ENCODE data around the gene RYR2. TPM values are rescaled to one million over a fixed set of nuclear protein-coding genes. Genes with fewer than 3 reads are reported as not detected.

RYR2 gene
- total and polyA plus RNA-seq, 2 donors (not counting 1 experiment from before 2014, with no cell fraction given), result not detected

- no peak overlapping the region for H2AFZ ChIP-seq (ENCODE audit: insufficient read depth, low read depth, low read length, poor library complexity, severe bottlenecking)
- H4K20me1 ChIP-seq (ENCODE audit: control insufficient read depth, insufficient read depth, low read length, poor library complexity, severe bottlenecking), result no peaks in the 10 kb centered on the region
- no peak for TF ChIP-seq CTCF (IDR thresholded peaks at IDR 0.05)
- no peak for TF ChIP-seq EZH2 (IDR thresholded peaks at IDR 0.05; ENCODE audit: borderline replicate concordance, insufficient read depth, low read depth, low read length, poor library complexity, severe bottlenecking)
- H3K4me3 ChIP-seq (ENCODE audit: control extremely low read depth in 1 of 5, extremely low read depth in 1 of 5, insufficient read depth in 1 of 5, low read depth in 2 of 5, low read length in 4 of 5), result no peak overlapping the region
- H3K4me2 ChIP-seq (replicated peaks; ENCODE audit: low read depth, low read length, poor library complexity, severe bottlenecking), result no peak overlapping the region
- Mint-ChIP-seq H3K4me1 (peaks cover 11% of the 10 kb centered on the region), H3K27me3 (peaks cover 52% of the 10 kb centered on the region), H3K27ac (no peak overlapping the region), H3K9me3 (ENCODE audit: insufficient read depth) (no peaks in the 10 kb centered on the region), H3K4me3 (no peak overlapping the region)
- no peak overlapping the region for H3K27ac ChIP-seq (ENCODE audit: low read length in 2 of 2)
- DNase-seq, result no peak
- ChIA-PET POLR2A (no interaction called here), CTCF (no interaction called here)
- H3K9me3 ChIP-seq (ENCODE audit: control extremely low read depth in 1 of 3, control insufficient read depth in 2 of 3, insufficient read depth in 1 of 3, low read length in 2 of 3), result peaks cover 0 to 5% (median 2%) of the 10 kb centered on the region in 3 donors
- no peaks in the 10 kb centered on the region for H3K36me3 ChIP-seq (replicated peaks in 1 of 2; ENCODE audit: control extremely low read depth in 1 of 2, control insufficient read depth in 1 of 2, extremely low read depth in 1 of 2, insufficient read depth in 2 of 2, low read length in 1 of 2)
- no peak for ATAC-seq (ENCODE audit: low read depth)
- no peaks in the 10 kb centered on the region for H3K4me1 ChIP-seq (ENCODE audit: control insufficient read depth in 2 of 2, insufficient read depth in 2 of 2, low read length in 2 of 2)
- H3K9ac ChIP-seq (ENCODE audit: low read length), result no peak overlapping the region
- intact Hi-C loops (cut with micrococcal nuclease), result no loop called here
- WGBS (ENCODE audit: insufficient coverage), result 7% methylated on average over 50 of the region's 55 CpGs
- no peaks in the 10 kb centered on the region for H3K79me2 ChIP-seq (ENCODE audit: control insufficient read depth, insufficient read depth, low read length)
- peaks cover 0 to 33% (median 20%) of the 10 kb centered on the region in 4 experiments for H3K27me3 ChIP-seq (replicated peaks in 1 of 4; ENCODE audit: control extremely low read depth in 1 of 4, control insufficient read depth in 3 of 4, insufficient read depth in 4 of 4, low read length in 3 of 4)
These were observed 1.1 kb downstream of the RYR2 start for GRCh38 chr1:237042892-237043576.

- no peak overlapping the region for H3K9ac ChIP-seq (ENCODE audit: low read length)
- intact Hi-C loops (cut with micrococcal nuclease), result no loop called here
- H3K36me3 ChIP-seq (replicated peaks in 1 of 2; ENCODE audit: control extremely low read depth in 1 of 2, control insufficient read depth in 1 of 2, extremely low read depth in 1 of 2, insufficient read depth in 2 of 2, low read length in 1 of 2), result no peaks in the 10 kb centered on the region
- ChIA-PET POLR2A (no interaction called here), CTCF (no interaction called here)
- peaks cover 0 to 33% (median 20%) of the 10 kb centered on the region in 4 experiments for H3K27me3 ChIP-seq (replicated peaks in 1 of 4; ENCODE audit: control extremely low read depth in 1 of 4, control insufficient read depth in 3 of 4, insufficient read depth in 4 of 4, low read length in 3 of 4)
- H3K4me1 ChIP-seq (ENCODE audit: control insufficient read depth in 2 of 2, insufficient read depth in 2 of 2, low read length in 2 of 2), result no peaks in the 10 kb centered on the region
- Mint-ChIP-seq H3K4me1 (peaks cover 11% of the 10 kb centered on the region), H3K27me3 (peaks cover 44% of the 10 kb centered on the region), H3K9me3 (ENCODE audit: insufficient read depth) (no peaks in the 10 kb centered on the region), H3K4me3 (no peak overlapping the region), H3K27ac (no peak overlapping the region)
- no peak overlapping the region for H3K27ac ChIP-seq (ENCODE audit: low read length in 2 of 2)
- no peaks in the 10 kb centered on the region for H3K79me2 ChIP-seq (ENCODE audit: control insufficient read depth, insufficient read depth, low read length)
- TF ChIP-seq CTCF (IDR thresholded peaks at IDR 0.05), result no peak
- TF ChIP-seq EZH2 (IDR thresholded peaks at IDR 0.05; ENCODE audit: borderline replicate concordance, insufficient read depth, low read depth, low read length, poor library complexity, severe bottlenecking), result no peak
- H3K4me3 ChIP-seq (ENCODE audit: control extremely low read depth in 1 of 5, extremely low read depth in 1 of 5, insufficient read depth in 1 of 5, low read depth in 2 of 5, low read length in 4 of 5), result no peak overlapping the region
- H4K20me1 ChIP-seq (ENCODE audit: control insufficient read depth, insufficient read depth, low read length, poor library complexity, severe bottlenecking), result no peaks in the 10 kb centered on the region
- peaks cover 0 to 5% (median 2%) of the 10 kb centered on the region in 3 donors for H3K9me3 ChIP-seq (ENCODE audit: control extremely low read depth in 1 of 3, control insufficient read depth in 2 of 3, insufficient read depth in 1 of 3, low read length in 2 of 3)
- DNase-seq (no peak), ATAC-seq (ENCODE audit: low read depth) (no peak)
- WGBS (ENCODE audit: insufficient coverage), result 15% methylated on average over 8 of the region's 14 CpGs
- H3K4me2 ChIP-seq (replicated peaks; ENCODE audit: low read depth, low read length, poor library complexity, severe bottlenecking), result no peak overlapping the region
- H2AFZ ChIP-seq (ENCODE audit: insufficient read depth, low read depth, low read length, poor library complexity, severe bottlenecking), result no peak overlapping the region
These were observed 2.1 kb downstream of the RYR2 start for GRCh38 chr1:237043846-237044636.
